Common myeloid progenitor, CD34-positive (primary cell): Measurements from ENCODE around the gene GPRC5D. TPM values are rescaled to one million over a fixed set of nuclear protein-coding genes. Genes with fewer than 3 reads are reported as not detected.

ENCODE experiments used
- CTCF ChIA-PET: fragments of 350-600 bp; sonication (Branson Sonifier 250); formaldehyde crosslinking; loops from one replicate; lab custom pipeline; 2021; ENCODE audit warnings: antibody characterized with exemption; lab: Charles Lee
- POLR2A ChIA-PET: fragments of 350-600 bp; sonication (Branson Sonifier 250); formaldehyde crosslinking; loops from one replicate; lab custom pipeline; 2021; ENCODE audit warnings: antibody characterized with exemption; lab: Charles Lee
- DNase-seq, 3 donors: peaks; one replicate each; pipeline versions ENCODE4 v3.0.0 to v3.0.0-alpha.2; 2013
- H3K27ac ChIP-seq, 2 experiments: 1 replicate in 1 of 2; 2 replicates in 1 of 2; pipeline ENCODE4 v1.7.0; 2013; ENCODE audit warnings: inconsistent platforms in 2 of 2, low read length in 2 of 2, mild to moderate bottlenecking in 2 of 2, low read depth in 1 of 2, moderate library complexity in 1 of 2; ENCODE audit not compliant: severe bottlenecking in 2 of 2, insufficient read depth in 1 of 2, poor library complexity in 1 of 2
- H3K27me3 ChIP-seq, 5 experiments: replicated peaks in 2 of 5; 1 replicate in 3 of 5; 2 replicates in 2 of 5; pipeline versions ENCODE4 v1.6.1 to v1.7.0; 2013; ENCODE audit warnings: low read length in 4 of 5, mild to moderate bottlenecking in 2 of 5, moderate library complexity in 2 of 5, inconsistent platforms in 1 of 5; ENCODE audit not compliant: insufficient read depth in 5 of 5, control insufficient read depth in 4 of 5
- H3K36me3 ChIP-seq, 4 experiments: 1 replicate in 2 of 4; 2 replicates in 2 of 4; pipeline versions ENCODE4 v1.6.1 to v1.7.0; 2013; ENCODE audit warnings: low read length in 3 of 4, control low read depth in 1 of 4, mild to moderate bottlenecking in 1 of 4; ENCODE audit not compliant: control insufficient read depth in 4 of 4, insufficient read depth in 4 of 4
- H3K4me1 ChIP-seq, 4 experiments: 1 replicate in 3 of 4; 2 replicates in 1 of 4; pipeline versions ENCODE4 v1.6.1 to v1.7.1; 2013; ENCODE audit warnings: low read length in 3 of 4, mild to moderate bottlenecking in 3 of 4, control low read depth in 1 of 4, inconsistent platforms in 1 of 4, moderate library complexity in 1 of 4; ENCODE audit not compliant: control insufficient read depth in 4 of 4, insufficient read depth in 4 of 4; ENCODE audit errors: control extremely low read depth in 1 of 4
- H3K4me3 ChIP-seq, 7 experiments: 1 replicate in 4 of 7; 2 replicates in 3 of 7; pipeline versions ENCODE4 v1.5.1 to v1.7.0; 2013; ENCODE audit warnings: mild to moderate bottlenecking in 7 of 7, low read length in 6 of 7, moderate library complexity in 6 of 7, inconsistent platforms in 2 of 7, low read depth in 2 of 7, control low read depth in 1 of 7; ENCODE audit not compliant: insufficient read depth in 4 of 7, control insufficient read depth in 1 of 7; ENCODE audit errors: extremely low read depth in 1 of 7
- H3K9me3 ChIP-seq, 5 experiments: 1 replicate in 4 of 5; 2 replicates in 1 of 5; pipeline versions ENCODE4 v1.6.1 to v1.7.1; 2013; ENCODE audit warnings: low read length in 4 of 5, mild to moderate bottlenecking in 2 of 5, inconsistent platforms in 1 of 5, low read depth in 1 of 5, moderate library complexity in 1 of 5; ENCODE audit not compliant: control insufficient read depth in 4 of 5, insufficient read depth in 2 of 5; ENCODE audit errors: control extremely low read depth in 1 of 5
- WGBS: methylation state at CpG from one replicate; pipeline ENCODE4 v1.1.5; 2013; ENCODE audit not compliant: insufficient coverage; 5-methylcytosine and 5-hydroxymethylcytosine counted together
- polyA plus RNA-seq: library from polyadenylated mRNA; unstranded; fragments of 120-200 nt; gene quantifications from one replicate; pipeline ENCODE4 v1.2.1, GENCODE V29; 2013

GPRC5D gene
- 0.33 TPM for polyA plus RNA-seq

DNA sequence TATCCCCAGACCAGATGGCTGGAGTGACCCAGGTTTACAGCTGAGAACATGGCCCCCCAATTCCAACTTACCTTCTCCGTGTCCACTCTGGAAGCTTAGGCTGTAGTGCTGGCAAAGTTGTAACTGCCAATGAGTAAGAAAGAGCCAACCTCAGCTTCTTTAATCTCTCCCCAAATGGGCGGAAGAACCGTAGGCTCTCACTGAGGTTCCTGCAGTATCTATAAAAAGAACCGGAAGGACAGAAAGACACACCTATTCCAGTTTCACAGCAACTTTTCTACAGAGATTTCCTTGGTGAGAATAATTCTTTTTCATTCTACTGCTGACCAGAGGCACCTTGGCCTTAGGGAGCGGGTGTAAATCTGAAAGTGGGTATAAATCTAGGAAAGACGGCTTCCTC is at the start of gene GPRC5D:
GPRC5D (minus strand) TSS at position 135 of the 400 bp plus-strand sequence. CDS start 1,786 bp downstream, outside the sequence.
- CTCF ChIA-PET: interaction anchor here (0.9 to 1.4 kb wide), 2 partner anchors 37 to 274 kb away, joined by 4 read pairs; no protein-coding TSS in a partner anchor

DNA sequence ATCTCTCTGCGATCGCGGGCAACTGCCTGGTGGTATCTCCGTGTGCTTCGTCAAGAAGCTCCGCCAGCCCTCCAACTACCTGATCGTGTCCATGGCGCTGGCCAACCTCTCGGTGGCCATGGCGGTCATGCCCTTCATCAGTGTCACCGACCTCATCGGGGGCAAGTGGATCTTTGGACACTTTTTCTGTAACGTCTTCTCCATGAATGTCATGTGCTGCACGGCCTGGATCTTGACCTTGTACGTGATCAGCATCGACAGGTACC is 49.7 kb upstream of the GPRC5D start:
- Histone ChIP-seq H3K9me3 (no peaks in the 10 kb centered on the region), H3K27ac (peak overlapping the region in 1 of 2 experiments; percentile 71), H3K4me3 (peak overlapping the region; percentile 32 to 90 (median 77)), H3K4me1 (peaks cover 7 to 45% (median 33%) of the 10 kb centered on the region in 4 experiments), H3K36me3 (peaks cover 0 to 9% (median 0%) of the 10 kb centered on the region in 4 experiments), H3K27me3 (no peaks in the 10 kb centered on the region)
- WGBS: 37% methylated on average over 13 of the region's 16 CpGs
- DNase-seq: no peak
- ChIA-PET CTCF (interaction anchor here (1.3 kb wide), 1 partner anchor 210 kb away, joined by 3 read pairs; no protein-coding TSS in a partner anchor), POLR2A (no interaction called here)

More for the DNA sequence above, at the start of gene GPRC5D:
- DNase-seq: no peak
- H3K27ac ChIP-seq: no peak within 1 kb of the TSS
- no peaks in the 10 kb centered on the region for H3K9me3 ChIP-seq
- 97% methylated on average over 6 of the region's 6 CpGs for WGBS
- H3K27me3 ChIP-seq: no peaks in the 10 kb centered on the region
- POLR2A ChIA-PET: interaction anchor here (0.7 kb wide), 1 partner anchor 304 kb away, joined by 5 read pairs; no protein-coding TSS in a partner anchor
- no peaks in the 10 kb centered on the region for H3K36me3 ChIP-seq
- H3K4me1 ChIP-seq: no peaks in the 10 kb centered on the region
- no peak within 1 kb of the TSS for H3K4me3 ChIP-seq

DNA sequence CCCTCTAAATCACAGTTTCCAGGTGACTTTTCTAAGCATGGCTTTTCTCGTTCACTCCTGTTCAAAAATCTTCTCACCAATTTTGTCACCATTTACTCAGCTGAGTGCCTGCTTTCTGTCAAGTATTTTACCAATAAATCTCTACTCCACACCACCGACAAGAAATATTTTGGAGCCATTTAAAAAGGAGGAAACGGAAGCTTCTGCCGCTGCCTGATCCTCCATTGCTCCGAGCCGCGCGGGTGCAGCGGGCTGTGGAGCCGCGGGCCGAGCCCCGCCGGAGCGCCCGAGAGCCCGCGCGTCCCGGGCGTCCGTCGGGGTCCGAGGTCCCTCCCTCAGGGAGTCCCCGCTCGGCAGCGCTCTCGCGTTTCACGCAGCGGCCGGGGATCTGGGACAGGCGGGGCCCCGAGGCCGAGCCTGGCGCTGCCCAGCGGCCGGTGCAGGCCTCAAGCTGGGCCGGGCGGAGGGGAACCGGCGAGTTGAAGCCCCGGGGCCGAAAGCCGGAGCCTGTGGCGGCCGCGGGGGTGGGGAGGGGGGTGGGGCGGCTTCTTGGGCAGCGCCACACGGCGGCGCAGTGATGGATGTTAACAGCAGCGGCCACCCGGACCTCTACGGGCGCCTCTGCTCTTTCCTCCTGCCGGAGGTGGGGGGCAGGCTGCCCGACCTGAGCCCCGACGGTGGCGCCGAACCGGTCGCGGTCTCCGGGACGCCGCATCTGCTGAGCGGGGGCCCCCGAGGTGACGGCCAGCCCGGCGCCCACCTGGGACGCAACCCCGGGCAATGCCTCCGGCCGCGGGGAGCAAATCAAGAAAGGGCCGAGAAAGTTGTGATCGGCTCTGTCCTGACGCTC is 49.2 kb upstream of the GPRC5D start:
- WGBS: under 1% methylated on average over 75 of the region's 82 CpGs
- Histone ChIP-seq H3K4me1 (peaks cover 7 to 51% (median 33%) of the 10 kb centered on the region in 4 experiments), H3K9me3 (no peaks in the 10 kb centered on the region), H3K4me3 (peak overlapping the region; percentile 42 to 90 (median 77)), H3K27ac (peak overlapping the region; percentile 43 to 71), H3K36me3 (peaks cover 0 to 9% (median 0%) of the 10 kb centered on the region in 4 experiments), H3K27me3 (no peaks in the 10 kb centered on the region)
- CTCF ChIA-PET: interaction anchor here (0.6 to 1.3 kb wide), 3 partner anchors 206 to 868 kb away, joined by 3 to 5 read pairs (median 4); no protein-coding TSS in a partner anchor
- peak; percentile 65 to 82 (median 73) for DNase-seq
- POLR2A ChIA-PET: no interaction called here

DNA sequence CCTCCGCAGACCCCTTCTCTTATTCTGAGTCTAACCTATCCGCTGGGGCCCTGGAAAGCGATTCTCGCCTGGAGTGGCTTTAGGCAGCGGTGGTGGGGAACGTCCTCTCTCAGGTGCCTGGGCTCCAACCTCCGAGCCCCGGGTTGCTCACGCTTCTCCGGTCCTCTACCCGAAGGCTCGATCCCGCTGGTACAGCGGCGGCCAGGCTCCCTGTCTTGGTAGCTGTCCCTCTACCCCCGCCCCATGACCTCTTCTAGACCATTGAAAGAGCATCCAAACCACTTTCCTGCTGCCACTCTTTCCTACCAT is 48.6 kb upstream of the GPRC5D start:
- H3K4me1 ChIP-seq: peaks cover 7 to 51% (median 33%) of the 10 kb centered on the region in 4 experiments
- peaks cover 0 to 9% (median 0%) of the 10 kb centered on the region in 4 experiments for H3K36me3 ChIP-seq
- H3K27ac ChIP-seq: peak overlapping the region; percentile 43 to 71
- ChIA-PET POLR2A (no interaction called here), CTCF (interaction anchor here (0.6 to 1.3 kb wide), 3 partner anchors 207 to 869 kb away, joined by 3 to 5 read pairs (median 4); no protein-coding TSS in a partner anchor)
- DNase-seq: no peak
- H3K9me3 ChIP-seq: no peaks in the 10 kb centered on the region
- H3K27me3 ChIP-seq: no peaks in the 10 kb centered on the region
- WGBS: under 1% methylated on average over 16 of the region's 16 CpGs
- peak overlapping the region; percentile 42 to 90 (median 77) for H3K4me3 ChIP-seq

DNA sequence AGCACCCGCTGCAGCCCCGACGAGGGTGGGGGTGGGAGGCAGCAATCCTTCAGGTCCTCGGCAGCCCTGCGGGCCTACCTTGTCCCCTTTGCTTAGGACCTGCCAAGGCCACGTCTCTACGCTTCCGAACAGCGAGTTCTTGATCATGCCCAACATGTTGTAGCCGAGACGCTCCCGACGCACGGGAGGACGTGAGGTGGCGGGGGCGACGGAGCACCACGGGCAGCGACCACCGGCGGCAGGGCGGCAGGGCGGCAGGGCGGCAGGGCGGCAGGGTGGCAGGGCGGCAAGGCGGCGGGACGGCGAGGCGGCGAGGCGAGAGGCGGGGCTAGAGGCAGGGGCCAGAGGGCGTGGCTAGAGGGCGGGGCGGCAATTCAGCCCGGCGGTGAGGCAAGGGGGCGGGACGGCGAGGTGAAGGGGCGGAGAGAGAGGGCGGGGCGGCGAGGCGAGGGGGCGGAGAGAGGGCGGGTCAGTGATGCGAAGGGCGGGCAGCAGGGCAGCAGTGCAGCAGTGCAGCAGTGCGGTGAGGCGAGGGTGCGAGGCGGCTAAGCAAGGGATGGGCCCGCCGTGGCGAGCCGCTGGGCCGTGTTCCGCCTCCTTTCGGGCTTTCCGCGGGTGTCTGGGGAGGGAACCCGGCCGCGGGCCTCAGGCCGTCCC is 48.1 kb upstream of the GPRC5D start, which contains the start of gene HEBP1:
HEBP1 (minus strand) TSS at position 307 of the 657 bp plus-strand sequence; CDS start at position 156, 151 bp downstream.
- H3K9me3 ChIP-seq: no peaks in the 10 kb centered on the region
- ChIA-PET CTCF (interaction anchor here (14.8 kb wide), 1 partner anchor 210 kb away, joined by 123 read pairs; no protein-coding TSS in a partner anchor), POLR2A (no interaction called here)
- WGBS: under 1% methylated on average over 62 of the region's 69 CpGs
- DNase-seq: peak; percentile 87 to 92 (median 91)
- H3K36me3 ChIP-seq: peaks cover 0 to 12% (median 0%) of the 10 kb centered on the region in 4 experiments
- H3K27me3 ChIP-seq: no peaks in the 10 kb centered on the region
- H3K4me3 ChIP-seq: peak within 1 kb of the TSS; percentile 43 to 90 (median 83)
- H3K27ac ChIP-seq: peak within 1 kb of the TSS; percentile 43 to 71
- H3K4me1 ChIP-seq: peaks cover 7 to 51% (median 33%) of the 10 kb centered on the region in 4 experiments

DNA sequence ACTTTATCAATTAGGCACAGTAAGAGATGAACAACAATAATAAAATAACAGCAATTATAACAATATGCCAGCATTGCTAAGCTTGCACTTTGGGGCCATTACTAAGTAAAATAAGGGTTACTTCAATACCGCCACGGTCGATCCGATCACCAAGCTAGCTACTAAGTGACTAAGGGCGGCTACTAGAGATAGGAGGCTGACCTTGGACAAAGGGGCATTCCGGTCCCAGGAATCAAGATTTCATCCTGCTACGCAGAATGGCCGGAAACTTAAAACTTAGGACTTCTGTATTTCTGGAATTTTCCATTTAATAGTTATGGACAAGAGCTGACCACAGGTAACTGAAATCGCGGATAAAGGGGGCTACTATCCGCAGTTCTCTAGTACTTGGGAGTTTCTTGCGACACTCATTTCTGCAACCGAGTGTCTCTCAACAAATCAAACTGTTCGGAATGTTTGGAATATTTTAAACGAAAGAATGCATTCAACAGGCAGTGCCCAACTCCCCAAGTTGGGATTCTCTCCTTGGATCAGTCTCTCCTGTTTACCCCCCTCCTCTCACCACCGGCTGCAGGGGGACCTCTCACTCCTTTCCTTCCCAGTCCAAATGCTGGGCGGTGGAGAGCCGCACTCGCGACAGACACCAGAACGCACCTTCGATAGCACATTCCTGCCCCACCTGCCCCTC is 47.4 kb upstream of the GPRC5D start:
- WGBS: 44% methylated on average over 21 of the region's 22 CpGs
- Histone ChIP-seq H3K9me3 (no peaks in the 10 kb centered on the region), H3K4me1 (peaks cover 7 to 51% (median 33%) of the 10 kb centered on the region in 4 experiments), H3K27me3 (no peaks in the 10 kb centered on the region), H3K27ac (peak overlapping the region in 1 of 2 experiments; percentile 51), H3K36me3 (peaks cover 0 to 13% (median 0%) of the 10 kb centered on the region in 4 experiments), H3K4me3 (peak overlapping the region; percentile 43 to 86 (median 81))
- POLR2A ChIA-PET: interaction anchor here (0.7 kb wide), 1 partner anchor 213 kb away, joined by 3 read pairs; no protein-coding TSS in a partner anchor
- peak in 2 of 3 donors; percentile 13 to 23 for DNase-seq
- CTCF ChIA-PET: interaction anchor here (14.8 kb wide), 1 partner anchor 211 kb away, joined by 123 read pairs; no protein-coding TSS in a partner anchor
